GM18499 (cell line): ENCODE results near the gene RAB8B.
"Not testable (repeated sequence)": the region's sequence is repeated elsewhere in the genome, so short reads cannot be mapped to it uniquely, and the experiment has no call there.

Experiments
- ATAC-seq: cut with Tn5 transposase; IDR thresholded peaks from one replicate; pipeline ENCODE4 v1.9.1; 2021; ENCODE audit warnings: moderate number of reproducible peaks; ENCODE audit not compliant: insufficient read depth, unreplicated experiment

RAB8B gene

DNA sequence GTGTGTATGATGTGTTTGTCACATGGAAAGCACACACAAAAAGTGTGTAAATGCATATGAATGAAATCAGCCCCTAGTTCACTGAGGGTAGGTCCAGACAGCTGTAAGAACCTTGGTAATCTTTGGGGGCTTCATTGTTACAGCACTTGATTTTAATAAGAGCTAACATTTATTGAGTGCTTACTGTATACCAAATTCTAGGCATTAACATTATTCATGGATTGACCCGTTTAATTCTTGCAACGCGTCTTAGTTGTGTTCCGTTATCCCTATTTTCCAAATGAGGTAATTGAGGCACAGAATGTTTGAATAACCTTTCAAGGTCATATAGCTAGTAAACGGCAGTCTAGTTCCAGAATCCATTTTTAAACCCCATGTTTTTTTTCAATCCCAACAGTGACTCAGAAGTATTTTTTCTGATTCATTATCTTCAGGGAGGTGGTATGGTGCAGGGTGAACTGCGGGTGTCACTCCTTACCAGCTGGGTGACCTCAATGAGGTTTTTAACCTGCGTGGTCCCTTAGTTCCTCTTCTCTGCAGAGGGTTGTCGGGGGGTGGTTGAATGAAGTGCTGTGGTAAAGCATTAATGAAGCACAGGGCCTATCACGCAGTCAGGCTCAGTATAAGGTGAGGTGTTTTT, 14.2 kb downstream of the RAB8B start:
- ATAC-seq, result no peak

DNA sequence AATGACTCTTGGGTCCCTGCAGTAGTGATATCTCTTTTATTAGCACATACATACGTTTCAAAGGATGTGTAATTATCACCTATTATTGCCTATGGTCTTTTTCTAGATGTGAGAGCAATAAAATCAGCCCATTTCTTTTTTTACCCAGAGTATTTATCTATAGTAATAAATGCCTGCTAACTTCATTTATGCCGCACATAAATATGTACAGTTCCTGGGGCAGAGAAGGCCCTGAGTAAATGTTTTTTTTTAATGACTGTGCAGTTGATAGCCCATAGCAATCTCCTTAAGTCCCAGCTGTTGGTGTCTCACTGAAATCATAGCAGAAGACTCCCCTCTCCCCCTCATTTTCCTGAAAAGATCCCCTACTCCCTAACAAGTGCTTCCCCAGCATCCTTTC, 16.7 kb downstream of the RAB8B start:
- no peak for ATAC-seq

DNA sequence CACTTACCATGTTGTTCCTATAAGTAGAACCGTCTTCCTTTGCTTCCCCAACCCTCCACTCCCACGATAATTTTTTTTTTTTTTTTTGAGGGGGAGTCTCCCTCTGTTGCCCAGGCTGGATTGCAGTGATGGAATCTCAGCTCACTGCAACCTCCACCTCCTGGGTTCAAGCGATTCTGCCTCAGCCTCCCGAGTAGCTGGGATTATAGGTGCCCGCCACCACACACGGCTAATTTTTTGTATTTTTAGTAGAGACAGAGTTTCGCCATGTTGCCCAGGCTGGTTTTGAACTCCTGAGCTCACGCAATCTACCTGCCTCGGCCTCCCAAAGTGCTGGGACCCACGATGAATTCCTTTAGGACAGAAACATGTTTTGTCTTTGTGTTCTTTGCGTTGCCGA, 19.4 kb downstream of the RAB8B start:
- ATAC-seq, result not testable (repeated sequence)

DNA sequence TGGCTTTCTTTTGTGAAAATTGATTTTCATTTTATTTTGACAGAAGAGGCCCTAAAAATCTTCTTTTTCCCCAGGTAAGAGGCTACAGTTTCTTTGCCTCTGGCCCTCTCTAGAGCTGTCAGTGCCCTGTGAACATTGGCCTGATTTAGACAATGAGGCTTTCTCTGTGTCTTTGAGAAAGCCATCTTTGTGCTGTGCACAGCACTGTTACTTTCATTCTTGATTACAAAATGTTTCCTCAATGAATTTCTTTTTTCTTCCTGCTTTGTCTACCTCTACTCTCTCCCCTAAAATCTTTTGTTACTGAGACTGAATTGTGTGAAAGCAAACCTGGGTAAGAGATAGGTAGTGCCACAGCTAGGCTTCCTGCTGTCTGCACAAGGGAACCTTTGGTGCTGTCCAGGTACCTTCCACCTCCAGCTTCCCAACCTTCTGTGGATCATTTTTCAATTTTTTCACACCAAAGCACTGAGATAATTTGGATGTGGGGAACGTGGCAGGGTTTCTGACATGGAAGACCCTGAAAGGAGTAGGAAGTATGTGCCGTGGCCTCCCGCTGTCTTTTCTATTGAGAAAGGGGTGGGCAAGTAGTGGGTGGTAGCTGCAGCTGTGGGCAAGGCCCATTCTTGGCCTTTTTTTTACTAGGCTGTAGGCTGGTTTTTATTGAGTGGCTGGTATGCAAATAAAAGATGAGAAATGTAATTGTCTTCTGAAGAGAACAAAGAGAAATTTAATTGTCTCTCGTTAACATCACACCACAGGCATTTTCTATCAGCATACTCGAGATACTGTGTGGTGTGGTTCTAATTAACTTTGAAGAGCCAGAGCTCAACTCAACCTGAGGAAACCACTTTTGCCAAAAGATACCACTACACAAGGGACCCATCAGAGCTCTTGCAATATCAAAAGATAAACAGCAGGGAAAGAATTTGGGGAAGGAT, 21.0 kb downstream of the RAB8B start:
- no peak for ATAC-seq

DNA sequence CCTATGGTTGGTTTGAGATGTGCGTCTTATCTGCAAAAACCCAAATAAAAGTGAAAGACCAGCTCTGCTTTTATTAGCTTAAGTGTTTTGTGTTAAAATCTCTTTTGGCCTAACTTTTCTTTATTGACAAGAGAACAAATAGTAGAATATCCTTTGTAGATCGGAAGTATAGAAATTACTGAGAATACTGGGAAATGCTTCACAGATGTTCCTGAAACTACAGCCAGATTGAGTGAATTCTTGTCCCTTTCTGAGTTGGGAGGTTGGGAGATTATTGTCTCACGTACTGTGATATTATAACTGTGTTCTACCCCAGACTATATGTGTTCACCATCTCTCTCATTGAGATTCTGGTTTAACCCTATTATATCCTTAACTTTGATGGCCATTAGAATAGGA, 21.7 kb downstream of the RAB8B start:
- no peak for ATAC-seq

DNA sequence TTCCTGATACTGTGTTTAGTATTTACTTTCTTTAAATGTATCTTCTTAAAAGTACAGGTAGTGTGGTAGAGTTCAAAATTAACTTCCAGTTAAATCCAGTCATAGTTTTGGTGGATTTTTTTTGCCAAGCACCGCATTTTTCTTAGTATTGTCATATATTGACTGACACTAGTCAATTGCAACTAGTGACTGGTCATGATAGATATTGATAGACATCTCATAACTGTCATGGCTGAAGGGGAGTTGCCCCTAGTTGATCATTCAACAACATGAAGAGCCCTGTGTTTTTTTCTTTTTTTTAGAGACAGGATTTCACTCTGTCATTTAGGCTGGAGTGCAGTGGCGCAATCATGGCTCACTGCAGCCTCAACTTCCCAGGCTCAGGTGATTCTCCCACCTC, 22.1 kb downstream of the RAB8B start:
- no peak for ATAC-seq

DNA sequence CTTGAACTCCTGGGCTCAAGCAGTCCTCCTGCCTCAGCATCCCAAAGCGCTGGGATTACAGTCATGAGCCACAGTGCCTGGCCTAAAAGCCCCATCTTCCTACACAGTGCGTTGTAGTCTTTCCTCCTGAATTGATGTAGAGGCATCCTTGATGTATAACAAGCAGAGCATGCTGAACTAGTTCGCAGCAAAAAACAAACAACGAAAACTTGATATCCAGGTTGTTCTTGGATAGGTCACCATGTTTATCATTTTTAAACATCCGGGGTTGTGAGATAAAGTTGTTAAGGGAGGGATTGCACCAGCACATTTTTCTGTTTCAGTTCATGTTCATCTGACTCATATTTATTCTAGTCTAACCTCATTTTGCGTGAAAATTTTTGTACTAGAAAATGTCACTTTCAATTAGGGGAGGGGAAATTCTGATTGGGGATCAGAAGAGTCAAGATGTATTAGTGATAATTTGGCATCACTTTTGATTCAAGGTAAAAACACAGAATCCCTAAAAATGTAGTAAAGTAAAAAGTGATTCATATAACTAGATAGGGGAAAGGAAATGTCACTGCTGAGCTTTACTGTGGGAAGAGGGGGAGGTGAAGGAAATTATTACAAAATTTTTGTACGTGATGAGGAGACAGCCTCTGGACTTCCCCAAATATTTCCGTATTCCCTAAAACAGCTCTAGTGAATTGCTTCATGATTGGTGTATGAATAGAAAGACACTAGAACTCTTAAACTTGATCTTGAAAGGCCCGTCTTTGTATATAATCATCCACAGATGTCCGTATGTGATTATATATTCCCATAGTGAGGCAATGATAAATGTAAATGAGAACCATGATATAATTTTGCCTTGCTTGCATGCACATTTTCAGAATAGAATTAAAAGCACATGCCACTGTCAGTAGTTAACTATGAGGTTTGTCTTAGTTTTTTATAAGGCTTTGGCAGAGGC, 22.9 kb downstream of the RAB8B start:
- no peak for ATAC-seq

DNA sequence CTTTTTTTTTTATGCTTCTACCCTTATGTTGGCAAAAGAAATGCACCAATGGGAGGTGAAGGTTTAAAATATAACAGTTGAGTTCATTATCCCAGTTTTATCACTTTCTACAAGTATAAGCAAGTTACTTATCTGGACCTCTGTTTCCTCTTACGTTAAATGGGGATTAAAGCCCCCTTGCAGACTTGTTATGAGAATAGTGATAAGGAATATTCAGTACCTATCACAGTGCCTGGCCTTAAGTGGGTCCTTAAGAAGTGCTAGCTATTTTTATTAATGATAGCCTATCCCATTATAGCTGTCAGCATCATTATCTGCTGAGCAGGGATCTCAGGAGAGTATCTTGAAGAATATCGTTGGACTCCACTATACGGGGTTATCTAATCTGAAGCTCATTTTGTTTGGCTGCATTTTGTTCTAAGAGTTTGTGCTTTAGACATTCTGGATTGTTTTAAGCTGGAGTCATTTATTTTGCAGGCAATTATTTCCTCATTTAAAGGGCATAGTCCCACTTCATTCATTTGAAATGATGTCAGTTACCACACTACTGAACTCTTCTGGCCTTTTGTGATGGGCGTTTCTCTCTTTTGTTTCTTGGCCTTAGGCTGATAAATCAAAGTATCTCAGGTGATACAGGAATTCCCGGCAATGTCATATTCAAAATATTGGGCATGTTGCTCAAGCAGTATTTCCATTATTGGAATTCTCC, 28.8 kb downstream of the RAB8B start:
- ATAC-seq, result no peak

DNA sequence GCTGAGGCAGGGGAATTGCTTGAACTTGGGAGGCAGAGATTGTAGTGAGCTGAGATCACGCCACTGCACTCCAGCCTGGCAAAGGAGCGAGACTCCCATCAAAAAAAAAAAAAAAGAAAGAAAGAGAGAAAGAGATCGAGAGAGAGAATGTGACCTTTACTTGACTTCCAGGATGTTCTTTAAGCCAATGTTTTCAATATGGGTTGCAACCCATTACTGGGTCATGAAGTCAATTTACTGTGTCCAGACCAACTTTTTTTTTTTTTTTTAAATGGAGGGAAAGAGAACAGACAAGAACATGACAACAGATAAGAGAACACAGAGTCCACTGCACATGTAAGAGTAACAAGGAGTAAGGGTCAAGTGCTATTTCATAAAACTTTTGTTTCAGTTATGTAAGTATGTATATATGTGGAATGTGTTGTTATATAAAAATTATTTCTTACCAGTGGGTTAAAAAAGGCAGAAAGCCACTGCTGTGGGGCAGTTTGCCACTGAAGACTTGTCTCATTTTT, 29.8 kb downstream of the RAB8B start:
- ATAC-seq, result no peak

DNA sequence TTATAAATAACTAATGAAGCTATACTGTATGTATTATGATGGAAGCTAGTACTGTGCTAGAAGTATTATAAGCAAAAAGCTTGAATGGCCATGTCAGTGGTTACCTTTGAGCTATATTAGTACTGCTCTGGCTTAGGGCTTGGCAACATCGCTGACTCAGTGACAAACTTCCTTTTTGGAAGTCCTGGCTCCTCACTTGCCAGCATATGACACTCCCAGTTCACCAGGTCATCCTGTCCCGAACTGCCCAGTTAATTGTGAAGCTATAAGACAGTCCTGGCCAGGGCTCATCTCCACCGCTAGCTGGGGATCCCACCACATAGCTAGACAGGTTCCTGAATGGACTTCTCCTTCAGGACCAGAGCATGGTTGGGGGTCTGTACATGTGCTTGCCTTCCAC, 31.9 kb downstream of the RAB8B start:
- ATAC-seq, result no peak

DNA sequence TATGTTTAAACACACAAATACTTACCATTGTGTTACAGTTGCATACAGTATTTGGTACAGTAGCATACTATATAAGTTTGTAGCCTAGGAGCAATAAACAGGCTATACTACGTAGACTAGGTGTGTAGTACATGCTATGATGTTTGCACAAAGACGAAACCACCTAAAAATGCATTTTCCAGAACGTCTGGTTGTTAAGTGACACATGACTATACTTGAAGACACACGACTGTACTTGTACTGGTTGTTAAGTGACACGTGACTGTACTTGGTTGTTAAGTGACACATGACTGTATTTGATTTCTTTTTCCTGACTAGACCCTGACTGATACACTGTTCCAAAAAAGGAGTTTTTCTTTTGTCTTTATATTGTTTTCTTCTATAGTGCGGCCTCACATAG, 34.1 kb downstream of the RAB8B start:
- no peak for ATAC-seq

DNA sequence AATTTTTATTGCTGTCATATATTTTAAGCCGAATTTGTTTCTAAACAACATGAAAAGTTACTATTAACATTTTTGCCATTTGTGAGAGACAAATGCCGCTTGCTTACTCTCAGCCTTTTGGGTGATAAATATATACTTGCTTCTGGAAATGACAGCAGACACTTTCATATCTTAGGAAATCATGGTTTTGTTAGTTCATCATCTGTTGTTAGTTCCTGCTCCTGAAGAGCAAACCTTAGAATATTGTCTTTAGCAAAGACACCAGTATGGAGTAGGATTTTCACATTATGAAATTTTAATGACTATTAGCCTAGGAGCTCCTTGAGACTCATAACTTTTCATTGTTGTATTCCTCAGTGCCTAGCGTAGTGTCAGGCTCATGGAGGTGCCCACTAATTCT, 36.0 kb downstream of the RAB8B start:
- ATAC-seq, result no peak

DNA sequence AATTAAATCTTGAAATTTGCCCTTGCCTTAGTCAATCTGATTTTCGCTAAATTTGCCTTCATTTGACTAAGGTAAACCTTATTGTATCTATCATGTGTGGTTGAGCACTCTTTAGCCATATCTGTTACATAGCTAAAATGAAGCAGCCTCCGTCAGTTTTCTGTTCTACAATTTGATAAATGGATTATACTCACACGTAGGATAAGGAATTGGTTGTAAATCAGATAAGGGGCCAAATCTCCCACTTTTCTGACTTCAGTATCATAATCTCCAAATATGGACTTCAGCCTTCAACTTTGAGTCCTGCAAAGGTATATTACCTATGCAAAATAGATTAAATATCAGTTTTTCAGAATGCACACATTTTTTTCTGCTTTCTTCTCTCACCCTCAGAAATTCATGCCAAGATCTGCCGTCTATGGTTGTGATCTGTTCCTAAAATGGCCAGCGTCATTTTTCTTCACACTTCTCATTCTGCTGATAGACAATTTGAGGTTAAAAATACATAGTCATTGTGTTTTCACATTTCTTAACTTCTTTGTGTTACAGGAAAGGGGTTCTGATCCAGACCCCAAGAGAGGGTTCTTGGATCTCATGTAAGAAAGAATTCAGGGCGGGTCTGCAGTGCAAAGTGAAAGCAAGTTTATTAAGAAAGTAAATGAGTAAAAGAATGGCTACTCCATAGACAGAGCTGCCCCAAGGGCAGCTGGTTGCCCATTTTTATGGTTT, 36.9 kb downstream of the RAB8B start:
- no peak for ATAC-seq

DNA sequence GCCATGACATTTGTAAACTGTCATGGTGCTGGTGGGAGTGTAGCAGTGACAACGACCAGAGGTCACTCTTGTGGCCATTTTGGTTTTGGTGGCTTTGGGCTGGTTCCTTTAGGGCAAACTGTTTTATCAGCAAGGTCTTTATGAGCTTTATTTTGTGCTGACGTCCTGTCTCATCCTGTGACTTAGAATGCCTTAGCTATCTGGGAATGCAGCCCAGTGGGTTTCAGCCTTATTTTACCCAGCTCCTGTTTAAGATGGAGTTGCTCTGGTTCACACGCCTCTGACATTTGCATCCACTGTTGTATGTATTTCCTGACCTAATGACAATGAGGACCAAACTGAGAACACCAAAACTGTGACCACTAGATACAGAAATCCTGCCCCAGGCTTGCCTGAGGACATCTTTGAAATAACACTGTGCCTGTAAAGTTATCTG, 37.6 kb downstream of the RAB8B start:
- ATAC-seq, result no peak

DNA sequence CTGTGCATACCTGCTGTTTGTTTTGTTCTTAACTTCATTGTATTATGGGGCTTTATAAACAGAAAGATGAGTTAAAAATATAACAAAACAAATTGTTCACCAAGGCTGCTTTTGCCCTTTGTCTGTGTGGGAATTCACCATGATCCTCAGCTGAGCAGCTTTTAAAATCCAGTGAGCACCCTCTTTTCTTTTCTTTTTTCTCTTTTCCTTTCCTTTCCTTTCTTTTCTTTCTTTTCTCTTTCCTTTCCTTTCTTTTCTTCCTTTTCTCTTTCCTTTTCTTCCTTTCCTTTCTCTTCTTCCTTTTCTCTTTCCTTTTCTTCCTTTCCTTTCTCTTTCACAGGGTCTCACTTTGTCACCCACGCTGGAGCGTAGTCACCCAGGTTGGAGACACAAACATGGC, 38.3 kb downstream of the RAB8B start:
- ATAC-seq, result no peak

DNA sequence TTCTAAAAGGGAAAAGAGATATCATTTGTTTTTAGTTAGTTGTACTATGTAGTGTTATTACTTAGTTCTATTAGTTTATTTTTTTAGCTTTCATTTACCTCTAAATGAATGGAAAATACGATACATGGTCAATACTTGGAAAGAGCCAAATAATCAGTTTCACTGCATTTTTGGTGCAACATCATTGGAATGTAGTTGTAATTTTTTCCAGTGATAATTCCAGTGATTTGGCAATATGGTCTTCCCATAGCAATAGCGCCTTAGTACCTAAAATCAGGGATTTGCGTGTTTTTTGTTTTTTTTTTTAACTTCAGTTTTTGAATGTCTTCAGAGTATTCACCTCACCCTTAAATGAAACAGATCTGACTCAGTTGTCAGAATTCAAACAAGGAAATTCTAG, 41.8 kb downstream of the RAB8B start:
- no peak for ATAC-seq

DNA sequence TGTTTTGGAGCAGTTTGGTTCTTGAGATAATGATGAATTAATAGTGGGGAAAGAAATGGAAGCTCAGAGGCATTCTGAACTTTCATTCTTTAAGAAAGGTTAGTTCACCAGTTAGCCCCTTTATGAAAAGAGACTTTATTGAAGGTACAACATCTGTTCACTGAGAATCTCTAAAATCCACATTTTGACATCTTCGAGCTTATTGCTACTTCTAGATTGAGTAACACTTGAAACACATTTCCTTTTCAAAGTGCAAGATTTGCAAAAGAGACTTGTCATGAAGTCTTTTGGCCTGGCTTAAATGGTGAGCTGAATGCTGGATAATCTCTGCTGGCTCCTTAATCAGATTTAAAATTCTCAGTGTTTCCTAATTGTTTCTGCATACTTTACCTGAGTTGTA, 42.3 kb downstream of the RAB8B start:
- no peak for ATAC-seq

DNA sequence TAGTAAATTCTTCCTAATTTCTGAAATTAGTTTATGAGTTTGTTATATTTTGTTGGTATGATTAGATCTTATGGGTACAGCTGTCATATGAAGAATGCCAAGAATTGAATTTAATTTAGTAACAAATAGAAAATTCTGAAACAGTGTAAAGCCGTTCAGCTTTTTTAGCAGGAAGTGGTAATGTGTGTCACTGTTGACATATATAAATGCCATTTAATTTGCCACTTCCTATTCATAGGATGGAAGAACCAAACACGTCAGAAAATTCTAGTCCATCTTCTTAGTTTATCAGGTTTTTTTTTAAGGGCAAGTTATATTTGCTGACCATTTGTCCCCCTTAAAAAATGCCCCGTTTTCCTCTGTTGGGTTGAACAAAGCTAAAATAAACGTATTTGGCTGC, 43.0 kb downstream of the RAB8B start:
- no peak for ATAC-seq

DNA sequence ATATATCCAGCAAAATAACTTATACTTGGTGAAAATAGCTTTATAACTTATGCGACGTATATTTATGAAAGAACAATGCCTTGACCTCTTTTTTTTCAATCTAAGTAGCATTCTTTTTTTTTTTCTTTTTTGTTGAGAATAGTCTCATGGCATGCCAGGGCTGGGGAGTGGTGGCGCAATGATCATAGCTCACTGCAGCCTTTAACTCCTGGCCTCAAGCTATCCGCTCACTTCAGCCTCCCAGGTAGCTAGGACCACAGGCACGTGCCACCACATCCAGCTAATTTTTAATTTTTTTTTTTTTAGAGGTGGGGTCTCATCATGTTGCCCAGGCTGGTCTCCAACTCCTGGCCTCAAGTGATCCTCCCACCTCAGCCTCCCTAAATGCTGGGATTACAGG, 43.5 kb downstream of the RAB8B start:
- ATAC-seq, result no peak
